Osteoblast (primary cell): ENCODE data around the gene XAF1. TPM values are rescaled to one million over a fixed set of nuclear protein-coding genes. Genes with fewer than 3 reads are reported as not detected.

Source experiments
- DNase-seq: peaks from one replicate; pipeline ENCODE4 v3.0.0; 2011; ENCODE audit warnings: low spot score, mixed read lengths; ENCODE audit not compliant: insufficient read length; ENCODE audit errors: missing footprints
- H2AFZ ChIP-seq: 2 replicates; pipeline ENCODE4 v1.6.0; 2011; ENCODE audit warnings: mild to moderate bottlenecking, low read length
- H3K27ac ChIP-seq: 2 replicates; pipeline ENCODE4 v1.5.1; 2011; ENCODE audit warnings: mild to moderate bottlenecking, low read depth, low read length, moderate library complexity
- H3K27me3 ChIP-seq: 2 replicates; pipeline ENCODE4 v1.6.0; 2012; ENCODE audit warnings: mild to moderate bottlenecking, control low read depth, inconsistent platforms, low read length, moderate library complexity; ENCODE audit not compliant: insufficient read depth
- H3K36me3 ChIP-seq: 2 replicates; pipeline ENCODE4 v1.5.1; 2011; ENCODE audit warnings: mild to moderate bottlenecking, low read length, control low read depth, moderate library complexity; ENCODE audit not compliant: insufficient read depth
- H3K4me1 ChIP-seq: 2 replicates; pipeline ENCODE4 v1.5.1; 2011; ENCODE audit warnings: mild to moderate bottlenecking, low read length, control low read depth, moderate library complexity; ENCODE audit not compliant: insufficient read depth
- H3K4me2 ChIP-seq: 2 replicates; pipeline ENCODE4 v1.6.0; 2011; ENCODE audit warnings: mild to moderate bottlenecking, low read length; ENCODE audit not compliant: insufficient read depth
- H3K4me3 ChIP-seq: fragments of 200-600 bp; sonication (generic); 3 replicates; pipeline ENCODE4 v1.5.1; 2012; ENCODE audit warnings: mild to moderate bottlenecking, low read length, inconsistent platforms; ENCODE audit not compliant: insufficient read depth
- H3K79me2 ChIP-seq: 2 replicates; pipeline ENCODE4 v1.6.0; 2012; ENCODE audit warnings: mild to moderate bottlenecking, low read length, control low read depth, inconsistent platforms; ENCODE audit not compliant: insufficient read depth
- H3K9me3 ChIP-seq: 2 replicates; pipeline ENCODE4 v1.5.1; 2011; ENCODE audit warnings: low read depth, low read length, control low read depth
- H4K20me1 ChIP-seq: 2 replicates; pipeline ENCODE4 v1.6.0; 2012; ENCODE audit warnings: mild to moderate bottlenecking, low read length, control low read depth; ENCODE audit not compliant: insufficient read depth
- total RNA-seq: library from RNA; depleted of rRNA; stranded (reverse); fragments of >200 nt; gene quantifications from 2 replicates; pipeline ENCODE4 v1.2.3, GENCODE V29; 2012
- TF ChIP-seq, protein P1 (sequence below): IDR thresholded peaks from 2 replicates; pipeline ENCODE4 v1.5.1; 2011; ENCODE audit warnings: mild to moderate bottlenecking, low read depth, low read length, moderate library complexity; ENCODE audit errors: extremely low read depth

The XAF1 gene, protein sequence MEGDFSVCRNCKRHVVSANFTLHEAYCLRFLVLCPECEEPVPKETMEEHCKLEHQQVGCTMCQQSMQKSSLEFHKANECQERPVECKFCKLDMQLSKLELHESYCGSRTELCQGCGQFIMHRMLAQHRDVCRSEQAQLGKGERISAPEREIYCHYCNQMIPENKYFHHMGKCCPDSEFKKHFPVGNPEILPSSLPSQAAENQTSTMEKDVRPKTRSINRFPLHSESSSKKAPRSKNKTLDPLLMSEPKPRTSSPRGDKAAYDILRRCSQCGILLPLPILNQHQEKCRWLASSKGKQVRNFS
- total RNA-seq: 36.2 and 48.5 TPM in 2 replicates

DNA sequence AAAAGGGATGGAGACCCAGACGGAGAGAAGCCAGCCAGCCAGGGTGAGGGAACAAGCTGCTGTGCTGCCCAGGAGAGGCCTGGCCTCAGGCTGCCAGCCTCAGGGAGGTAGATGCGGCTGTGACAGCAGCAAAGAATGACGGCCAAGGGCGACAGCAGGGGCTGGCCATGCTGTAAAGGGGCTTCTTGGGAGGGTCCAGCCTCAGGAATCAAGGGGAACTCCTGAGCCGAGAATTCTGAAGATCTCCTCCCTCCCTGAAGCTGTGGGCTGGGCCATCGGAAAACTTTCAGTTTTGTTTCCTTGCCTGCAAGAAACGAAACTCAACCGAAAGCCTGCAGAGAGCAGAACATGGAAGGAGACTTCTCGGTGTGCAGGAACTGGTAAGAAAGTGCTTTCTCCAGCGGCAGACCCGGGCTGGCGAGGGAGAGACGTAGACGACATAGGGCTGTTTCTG, at the start of gene XAF1:
XAF1 (plus strand) TSS at position 316 of the 454 bp plus-strand sequence; CDS start at position 349, 33 bp downstream.
- Histone ChIP-seq H3K9me3 (no peaks in the 10 kb centered on the region), H3K4me1 (peaks cover 40% of the 10 kb centered on the region), H4K20me1 (no peaks in the 10 kb centered on the region), H2AFZ (peak within 1 kb of the TSS; percentile 97), H3K27me3 (no peaks in the 10 kb centered on the region), H3K36me3 (peaks cover 4% of the 10 kb centered on the region), H3K4me2 (peak within 1 kb of the TSS; percentile 95), H3K27ac (peak within 1 kb of the TSS; percentile 90), H3K4me3 (peak within 1 kb of the TSS; percentile 75), H3K79me2 (no peaks in the 10 kb centered on the region)
- DNase-seq: peak; percentile 85
- TF ChIP-seq, protein P1, sequence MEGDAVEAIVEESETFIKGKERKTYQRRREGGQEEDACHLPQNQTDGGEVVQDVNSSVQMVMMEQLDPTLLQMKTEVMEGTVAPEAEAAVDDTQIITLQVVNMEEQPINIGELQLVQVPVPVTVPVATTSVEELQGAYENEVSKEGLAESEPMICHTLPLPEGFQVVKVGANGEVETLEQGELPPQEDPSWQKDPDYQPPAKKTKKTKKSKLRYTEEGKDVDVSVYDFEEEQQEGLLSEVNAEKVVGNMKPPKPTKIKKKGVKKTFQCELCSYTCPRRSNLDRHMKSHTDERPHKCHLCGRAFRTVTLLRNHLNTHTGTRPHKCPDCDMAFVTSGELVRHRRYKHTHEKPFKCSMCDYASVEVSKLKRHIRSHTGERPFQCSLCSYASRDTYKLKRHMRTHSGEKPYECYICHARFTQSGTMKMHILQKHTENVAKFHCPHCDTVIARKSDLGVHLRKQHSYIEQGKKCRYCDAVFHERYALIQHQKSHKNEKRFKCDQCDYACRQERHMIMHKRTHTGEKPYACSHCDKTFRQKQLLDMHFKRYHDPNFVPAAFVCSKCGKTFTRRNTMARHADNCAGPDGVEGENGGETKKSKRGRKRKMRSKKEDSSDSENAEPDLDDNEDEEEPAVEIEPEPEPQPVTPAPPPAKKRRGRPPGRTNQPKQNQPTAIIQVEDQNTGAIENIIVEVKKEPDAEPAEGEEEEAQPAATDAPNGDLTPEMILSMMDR: no peak

DNA sequence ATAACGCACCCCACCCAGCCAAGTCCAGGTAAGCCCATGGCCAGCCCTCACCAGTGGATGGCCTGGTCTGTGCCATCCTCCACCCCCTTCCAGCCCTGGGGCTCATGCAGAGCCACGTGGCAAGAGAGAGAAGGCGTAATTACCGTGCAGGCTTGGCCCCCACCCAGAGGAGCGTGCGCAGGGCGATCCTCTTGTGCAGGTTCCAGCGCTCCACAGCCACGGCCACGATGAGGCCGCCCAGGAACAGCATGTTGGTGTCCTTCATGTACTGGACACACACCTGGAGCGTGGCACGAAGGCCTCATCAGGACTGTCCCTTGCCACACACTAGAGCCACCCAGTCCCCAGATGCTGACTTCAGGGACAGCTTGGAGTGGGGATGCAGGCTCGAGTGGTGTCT, 49.3 kb upstream of the XAF1 start:
- H3K79me2 ChIP-seq: no peaks in the 10 kb centered on the region
- peaks cover 22% of the 10 kb centered on the region for H3K27me3 ChIP-seq
- no peaks in the 10 kb centered on the region for H3K36me3 ChIP-seq
- no peak overlapping the region for H3K4me3 ChIP-seq
- no peak overlapping the region for H3K4me2 ChIP-seq
- no peaks in the 10 kb centered on the region for H4K20me1 ChIP-seq
- no peaks in the 10 kb centered on the region for H3K9me3 ChIP-seq
- no peak overlapping the region for H3K27ac ChIP-seq
- no peak for DNase-seq
- no peaks in the 10 kb centered on the region for H3K4me1 ChIP-seq
- TF ChIP-seq, protein P1: no peak
- no peak overlapping the region for H2AFZ ChIP-seq

DNA sequence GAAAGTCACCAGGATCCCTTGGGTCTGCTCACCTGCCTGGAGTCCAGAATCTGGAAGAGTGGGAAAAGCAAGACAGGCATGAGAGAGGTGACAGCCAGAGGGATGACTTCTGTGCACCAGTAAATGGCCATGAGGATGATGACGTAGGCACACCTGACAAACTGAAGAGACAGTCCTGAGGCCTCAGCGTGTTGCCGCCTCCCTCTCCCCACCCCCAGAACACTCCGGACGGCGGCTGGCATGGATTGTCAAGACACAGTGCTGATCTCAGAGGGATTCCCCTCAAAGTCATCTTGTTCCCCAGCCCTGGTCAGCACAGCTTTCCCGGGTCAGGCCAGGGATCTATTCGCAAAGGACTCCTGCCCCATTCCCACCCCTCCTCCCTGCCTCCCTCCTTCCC, 48.9 kb upstream of the XAF1 start:
- Histone ChIP-seq H3K4me2 (no peak overlapping the region), H3K36me3 (no peaks in the 10 kb centered on the region), H3K9me3 (no peaks in the 10 kb centered on the region), H3K27me3 (peaks cover 27% of the 10 kb centered on the region), H3K79me2 (no peaks in the 10 kb centered on the region), H3K27ac (no peak overlapping the region), H3K4me3 (no peak overlapping the region), H2AFZ (no peak overlapping the region), H4K20me1 (no peaks in the 10 kb centered on the region), H3K4me1 (no peaks in the 10 kb centered on the region)
- TF ChIP-seq, protein P1: no peak
- no peak for DNase-seq

DNA sequence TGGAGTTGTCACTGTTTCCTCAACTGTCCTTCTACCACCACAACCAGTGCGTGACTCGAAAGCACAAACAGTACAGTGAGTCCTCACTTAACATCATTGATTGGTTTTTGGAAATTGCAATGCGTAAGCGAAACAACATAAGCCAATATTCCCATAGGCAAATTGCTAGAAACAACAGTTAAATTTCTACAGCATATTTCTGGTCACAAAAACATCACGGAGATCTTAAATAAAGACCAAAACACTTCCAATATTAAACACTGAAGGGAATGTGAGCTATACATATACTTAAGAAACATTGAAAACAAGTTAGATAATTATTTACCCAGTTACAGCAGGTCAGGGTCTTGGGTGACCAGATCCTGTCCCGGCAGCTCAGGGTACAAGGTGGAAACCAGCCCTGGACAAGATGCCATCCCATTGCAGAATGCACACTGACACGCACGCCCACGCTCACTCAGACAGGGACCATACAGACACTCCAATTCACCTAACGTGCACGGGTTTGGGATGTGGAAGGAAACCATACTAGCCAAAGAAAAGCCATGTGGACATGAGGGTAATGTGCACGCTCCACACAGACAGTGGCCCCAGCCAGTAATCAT, 47.4 kb upstream of the XAF1 start:
- H3K9me3 ChIP-seq: no peaks in the 10 kb centered on the region
- no peak overlapping the region for H3K4me2 ChIP-seq
- TF ChIP-seq, protein P1: no peak
- H3K36me3 ChIP-seq: no peaks in the 10 kb centered on the region
- H3K27me3 ChIP-seq: peaks cover 41% of the 10 kb centered on the region
- no peak for DNase-seq
- no peak overlapping the region for H2AFZ ChIP-seq
- no peaks in the 10 kb centered on the region for H3K79me2 ChIP-seq
- H3K4me1 ChIP-seq: no peaks in the 10 kb centered on the region
- H3K27ac ChIP-seq: no peak overlapping the region
- no peak overlapping the region for H3K4me3 ChIP-seq
- H4K20me1 ChIP-seq: no peaks in the 10 kb centered on the region
